ENCODE measurements around the gene RPRML.

RPRML gene

GRCh38 chr17:46944931-46945330 is 34.1 kb downstream of the RPRML start:
- DNase-seq (ENCODE audit: low read depth, low spot score), result peak; percentile 73

GRCh38 chr17:46943501-46944393 is 35.3 kb downstream of the RPRML start:
- DNase-seq (ENCODE audit: low read depth, low spot score), result peak; percentile 73

- no peak for DNase-seq (ENCODE audit: low read depth, low spot score)
Observed at GRCh38 chr17:46943218-46943500, 35.9 kb downstream of the RPRML start.

- DNase-seq (ENCODE audit: low read depth, low spot score), result peak; percentile 83
Observed at GRCh38 chr17:46942441-46943217, 36.4 kb downstream of the RPRML start.

- DNase-seq (ENCODE audit: low read depth, low spot score), result peak; percentile 88
Observed at GRCh38 chr17:46940692-46941404, 38.2 kb downstream of the RPRML start.

GRCh38 chr17:46935658-46936266 is 43.3 kb downstream of the RPRML start:
- no peak for DNase-seq (ENCODE audit: low read depth, low spot score)

GRCh38 chr17:46931596-46931995 is 47.5 kb downstream of the RPRML start:
- DNase-seq (ENCODE audit: low read depth, low spot score), result no peak

GRCh38 chr17:46930051-46930450 is 49.0 kb downstream of the RPRML start:
- no peak for DNase-seq (ENCODE audit: low read depth, low spot score)

- DNase-seq (ENCODE audit: low read depth, low spot score), result peak; percentile 68
Observed at GRCh38 chr17:46929413-46929812, 49.6 kb downstream of the RPRML start.

GRCh38 chr17:46928467-46929261 is 50.4 kb downstream of the RPRML start:
- DNase-seq (ENCODE audit: low read depth, low spot score), result no peak

Data from ELF-1 (cell line).